HG02852 (cell line): Measurements from ENCODE around the gene CCDC81.
"Not testable (repeated sequence)": the region's sequence is repeated elsewhere in the genome, so short reads cannot be mapped to it uniquely, and the experiment has no call there.

Experiments used
- ATAC-seq: cut with Tn5 transposase; IDR thresholded peaks from one replicate; pipeline ENCODE4 v1.9.1; 2021; ENCODE audit warnings: mild to moderate bottlenecking, moderate library complexity; ENCODE audit not compliant: unreplicated experiment

The CCDC81 gene

DNA sequence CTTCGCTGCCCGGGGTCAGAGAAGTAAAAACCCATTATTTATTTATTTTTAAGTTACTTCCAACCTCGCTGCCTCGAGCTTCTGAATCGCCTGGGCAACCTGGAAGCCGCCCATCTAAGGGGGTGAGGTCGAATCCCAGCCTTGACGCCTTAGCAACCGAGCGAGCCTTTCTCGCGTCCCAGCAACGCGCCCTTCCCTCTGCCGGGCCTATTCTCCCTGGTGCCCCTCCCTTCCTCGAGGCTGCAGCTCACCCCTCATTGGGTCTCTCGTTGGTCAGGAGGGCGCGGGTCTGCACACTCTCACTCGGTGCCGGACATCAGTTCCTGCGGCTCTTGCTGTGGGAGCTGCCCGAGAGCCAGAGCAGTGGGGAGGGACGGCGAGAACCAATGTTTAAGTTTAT is at the start of gene CCDC81:
TSS of gene CCDC81 (plus strand) at position 302 of the 400 bp plus-strand sequence. CDS start 277 bp downstream, outside the sequence.
- ATAC-seq = no peak

DNA sequence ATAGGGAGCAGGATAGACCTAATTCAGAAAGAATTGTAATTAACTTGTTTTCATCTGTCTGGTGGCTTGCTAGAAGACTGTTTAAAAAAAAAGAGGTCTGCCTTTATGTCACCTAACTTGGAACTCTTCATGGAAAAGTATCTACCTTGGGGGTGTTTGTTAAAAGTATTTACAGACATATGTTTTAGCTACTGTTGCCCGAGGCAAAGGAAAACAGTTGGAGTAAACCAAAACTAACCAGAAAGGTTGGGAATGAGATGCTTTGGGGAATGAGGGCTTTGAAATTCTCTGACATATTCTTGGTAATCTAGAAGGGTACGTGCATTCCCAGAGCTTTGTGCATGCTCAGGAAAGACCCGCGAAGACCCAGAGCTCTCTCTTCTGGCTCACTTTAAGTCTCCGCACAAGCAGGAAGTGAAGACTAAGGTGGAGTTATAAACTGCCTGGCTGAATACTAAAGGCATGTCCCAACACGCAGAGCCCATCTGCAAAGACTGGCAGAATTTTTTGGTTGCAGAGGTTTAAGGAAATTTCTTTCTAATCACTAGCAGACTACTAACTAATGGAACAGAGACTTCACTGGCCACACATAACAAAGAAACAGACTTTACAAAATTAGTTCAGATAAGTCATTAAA is 39.4 kb upstream of the CCDC81 start:
- no peak for ATAC-seq

DNA sequence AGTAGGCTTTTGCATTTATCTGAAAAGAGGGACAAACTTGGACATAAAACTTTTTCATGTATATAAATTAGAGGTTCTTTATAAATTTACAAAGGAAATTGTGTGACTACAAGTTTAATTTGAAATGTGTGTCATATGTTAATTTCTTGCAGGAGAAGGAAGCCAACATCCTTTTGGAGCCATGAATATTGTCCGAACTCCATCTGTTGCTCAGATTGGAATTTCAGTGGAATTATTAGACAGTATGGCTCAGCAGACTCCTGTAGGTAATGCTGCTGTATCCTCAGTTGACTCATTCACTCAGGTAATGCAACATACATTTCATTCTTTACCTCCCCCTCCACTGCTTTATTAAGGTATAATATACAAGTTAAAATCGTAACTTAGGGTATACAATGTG is 37.5 kb upstream of the CCDC81 start:
- ATAC-seq = no peak

DNA sequence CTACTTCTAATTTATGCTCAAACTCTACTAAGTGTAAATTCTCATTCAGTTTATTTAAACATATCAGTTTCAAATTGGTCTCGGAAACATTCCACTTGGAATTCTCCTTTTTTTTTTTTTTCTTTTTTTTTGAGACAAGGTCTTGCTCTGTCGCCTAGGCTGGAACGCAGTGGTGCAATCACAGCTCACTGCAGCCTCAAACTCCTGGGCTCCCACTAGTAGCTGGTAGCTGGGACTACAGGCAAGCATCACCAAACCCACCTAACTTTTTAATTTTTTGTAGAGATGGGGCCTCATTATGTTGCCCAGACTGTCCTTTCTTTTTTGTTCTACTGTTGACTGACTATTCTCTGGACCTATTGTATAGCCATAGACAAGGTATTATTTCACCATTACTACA is 33.3 kb upstream of the CCDC81 start:
- ATAC-seq = no peak

DNA sequence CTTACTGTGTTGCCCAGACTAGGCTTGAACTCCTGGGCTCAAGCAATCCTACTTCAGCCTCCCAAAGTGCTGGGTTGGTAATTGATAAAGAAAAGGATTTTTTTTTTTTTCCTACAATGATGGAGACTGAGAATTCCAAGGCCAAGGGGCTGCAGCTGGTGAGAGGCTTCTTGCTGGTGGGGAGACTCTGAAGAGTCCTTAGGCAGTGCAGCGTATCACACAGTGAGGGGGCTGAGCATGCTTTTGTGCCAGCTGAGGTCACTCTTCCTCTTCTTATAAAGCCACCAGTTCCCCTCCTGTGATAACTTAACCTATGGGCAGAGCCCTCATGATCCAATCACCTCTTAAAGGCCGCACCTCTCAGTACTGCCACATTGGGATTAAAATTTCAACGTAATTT is 28.2 kb upstream of the CCDC81 start:
- ATAC-seq = no peak

DNA sequence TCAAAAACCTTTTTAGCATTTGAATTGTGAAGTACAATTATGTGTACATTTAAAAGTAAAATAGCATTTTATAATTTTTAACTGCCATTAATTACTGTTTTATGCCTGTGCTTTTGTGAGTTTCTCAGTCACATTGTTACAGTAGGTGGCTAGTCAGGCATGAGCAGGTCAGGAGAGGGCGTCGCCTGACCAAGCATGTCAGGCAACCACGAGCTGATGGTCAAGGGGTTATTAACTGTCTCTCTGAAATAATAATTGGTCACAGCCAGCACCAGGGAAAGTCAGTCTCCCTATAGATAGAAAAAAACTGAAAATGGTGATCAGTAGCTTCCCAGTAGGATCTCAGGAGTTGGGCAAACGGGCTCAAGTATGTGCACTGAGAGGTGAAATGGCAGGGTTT is 19.4 kb upstream of the CCDC81 start:
- ATAC-seq = no peak

DNA sequence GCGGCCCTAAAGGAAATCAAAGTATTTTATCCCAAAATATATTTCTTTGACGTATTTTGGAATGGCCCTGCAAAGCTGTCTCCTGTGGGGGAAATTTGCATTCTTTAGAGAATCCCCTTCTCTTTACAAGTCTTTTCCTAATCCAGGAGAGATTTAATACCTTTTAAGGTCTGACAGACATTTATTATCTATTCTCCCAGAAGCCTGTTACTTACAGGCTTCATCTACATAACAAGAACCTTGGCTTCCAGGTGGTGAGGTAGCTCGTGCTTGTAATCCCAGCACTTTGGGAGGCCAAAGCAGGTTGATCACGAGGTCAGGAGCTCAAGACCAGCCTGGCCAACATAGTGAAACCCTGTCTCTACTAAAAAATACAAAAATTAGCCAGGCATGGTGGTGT is 17.3 kb upstream of the CCDC81 start:
- ATAC-seq = not testable (repeated sequence)

DNA sequence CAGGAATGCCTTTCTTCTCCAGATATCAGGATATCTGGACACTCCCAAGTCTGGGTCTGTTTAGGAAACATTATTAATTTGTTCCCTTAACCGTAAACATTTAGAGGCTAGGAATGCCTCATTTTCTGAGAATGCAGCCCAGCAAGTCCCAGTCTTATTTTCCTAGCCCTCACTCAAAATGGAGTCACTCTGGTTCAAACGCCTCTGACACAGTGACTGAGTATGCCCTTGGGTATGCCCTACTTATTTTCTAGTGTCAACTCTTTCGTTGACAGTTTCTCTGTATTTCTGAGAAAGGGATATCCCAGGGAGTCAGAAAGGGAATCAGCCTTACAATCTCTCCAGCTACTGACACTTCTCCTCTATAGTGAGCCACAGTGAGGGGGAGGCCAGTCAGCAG is 16.0 kb upstream of the CCDC81 start:
- ATAC-seq = no peak

DNA sequence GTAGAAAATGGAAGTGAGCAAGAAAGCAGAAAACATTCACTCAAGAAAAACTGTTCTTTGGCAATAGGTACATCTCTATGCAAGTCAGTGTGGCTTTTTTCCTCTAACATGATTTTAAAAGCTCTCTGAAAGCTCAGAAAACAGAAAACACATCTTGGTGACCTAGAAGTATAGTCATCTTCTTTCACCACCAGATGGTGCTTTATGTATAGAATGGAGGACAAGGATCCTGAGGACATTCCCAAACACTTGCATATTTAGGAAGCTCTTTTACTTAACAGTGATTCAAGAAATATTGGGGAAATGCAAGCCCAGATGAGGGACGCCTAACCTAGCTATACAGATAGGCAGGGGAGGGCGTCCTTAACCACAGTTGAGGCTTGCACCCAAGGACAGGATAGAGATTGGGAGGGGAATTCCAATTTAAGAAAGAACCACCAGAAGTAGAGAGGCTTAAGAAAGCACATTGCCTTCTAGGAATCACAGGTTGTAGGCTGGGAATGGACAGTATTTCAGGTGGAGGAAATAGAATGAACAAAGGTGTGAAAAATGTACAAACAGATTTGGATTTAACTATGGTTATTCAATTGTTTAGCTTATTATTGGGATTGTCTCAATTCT is 13.8 kb upstream of the CCDC81 start:
- ATAC-seq = no peak

DNA sequence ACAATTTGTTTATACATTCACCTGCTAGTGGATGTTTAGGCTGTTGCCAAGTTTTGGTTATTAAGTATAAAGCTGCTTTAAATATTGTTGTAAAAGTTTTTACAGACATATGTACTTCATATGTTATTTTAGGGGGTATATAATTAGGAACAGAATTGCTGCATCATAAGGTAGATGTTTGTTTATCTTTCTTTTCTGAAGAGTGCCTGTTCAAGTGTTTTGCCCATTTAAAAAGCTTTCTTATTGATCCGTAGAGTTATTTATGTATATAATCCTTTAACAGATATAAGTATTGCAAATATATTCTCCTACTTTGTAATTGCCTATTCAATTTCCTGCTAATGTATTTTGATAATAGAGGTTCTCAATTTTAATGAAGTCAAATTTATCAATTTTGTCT is 11.3 kb upstream of the CCDC81 start:
- ATAC-seq = no peak

DNA sequence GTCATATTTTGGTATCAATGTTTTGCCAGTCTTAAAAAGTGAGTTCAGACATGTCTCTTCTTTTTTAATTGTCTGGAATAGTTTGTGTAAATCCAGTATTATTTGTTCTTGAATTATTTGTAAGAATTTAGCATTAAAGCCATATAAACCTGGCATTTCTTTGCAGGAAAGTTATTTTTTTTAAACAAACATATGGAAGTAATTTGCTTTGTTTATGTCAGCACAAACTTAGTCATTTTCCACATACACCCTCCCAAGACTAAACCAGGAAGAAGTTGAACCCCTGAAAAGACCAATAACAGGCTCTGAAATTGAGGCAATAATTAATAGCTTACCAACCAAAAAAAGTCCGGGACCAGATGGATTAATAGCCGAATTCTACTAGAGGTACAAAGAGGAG is 9.1 kb upstream of the CCDC81 start:
- ATAC-seq = no peak

DNA sequence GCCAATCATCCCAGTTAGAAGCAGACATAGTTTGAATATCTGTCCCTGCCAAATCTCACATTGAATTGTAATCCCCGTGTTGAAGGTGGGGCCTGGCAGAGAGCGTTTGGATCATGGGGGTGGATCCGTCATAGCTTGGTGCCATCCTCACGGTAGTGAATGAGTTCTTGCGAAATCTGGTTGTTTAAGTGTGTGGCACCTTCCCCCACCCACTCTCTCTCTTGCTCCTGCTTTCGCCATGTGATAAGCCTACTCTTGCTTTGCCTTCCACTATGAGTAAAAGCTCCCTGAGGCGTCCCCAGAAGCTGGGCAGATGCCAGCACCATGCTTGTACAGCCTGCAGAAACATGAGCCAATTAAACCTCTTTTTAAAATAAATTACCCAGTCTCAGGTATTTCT is 5.0 kb upstream of the CCDC81 start:
- no peak for ATAC-seq

DNA sequence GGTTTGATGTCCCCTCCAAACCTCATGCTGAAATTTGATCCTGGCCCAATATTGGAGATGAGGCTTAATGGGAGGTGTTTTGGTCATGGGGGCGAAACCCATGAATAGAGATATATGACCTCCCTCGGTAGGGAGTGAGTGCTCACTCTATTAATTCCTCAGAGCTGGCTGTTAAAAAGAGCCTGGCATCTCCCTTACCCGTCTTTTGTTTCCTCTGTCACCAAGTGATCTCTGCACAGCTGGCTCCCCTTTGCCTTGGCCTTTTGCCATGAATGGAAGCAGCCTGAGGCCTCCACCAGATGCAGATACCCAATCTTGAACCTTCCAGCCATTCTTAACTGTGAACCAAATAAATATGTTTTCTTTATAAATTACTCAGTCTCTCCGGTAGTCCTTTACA is 4.5 kb upstream of the CCDC81 start:
- no peak for ATAC-seq

DNA sequence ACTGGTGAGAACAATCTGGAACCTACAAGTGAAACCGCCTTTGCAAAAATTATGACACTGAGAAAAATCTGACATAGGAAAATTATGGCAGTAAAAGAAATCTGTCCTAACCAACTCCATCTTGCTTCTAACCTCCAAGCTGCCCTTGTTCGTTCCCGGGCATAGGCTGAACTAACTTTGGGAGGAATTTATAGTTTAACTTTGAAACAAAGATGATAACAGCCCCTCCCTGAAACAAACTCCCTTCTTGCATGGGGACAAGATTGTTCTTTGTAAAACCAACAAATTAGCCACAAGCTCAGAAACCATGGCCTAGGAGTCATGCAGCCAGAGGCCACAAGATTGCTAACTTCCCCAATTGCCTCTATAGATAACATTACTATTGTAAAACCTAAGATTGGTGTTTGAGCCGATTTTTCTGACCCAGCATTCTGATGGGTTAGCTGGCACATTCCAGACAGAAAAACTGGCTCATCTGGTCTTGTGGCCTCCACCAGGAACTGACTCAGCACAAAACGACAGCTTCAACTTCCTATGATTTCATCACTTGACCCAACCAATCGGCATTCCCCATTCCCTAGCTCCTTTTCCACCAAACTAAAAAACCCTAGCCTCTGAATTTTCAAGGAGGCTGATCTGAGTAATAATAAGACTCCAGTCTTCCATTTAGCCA is 3.6 kb upstream of the CCDC81 start:
- ATAC-seq = no peak

DNA sequence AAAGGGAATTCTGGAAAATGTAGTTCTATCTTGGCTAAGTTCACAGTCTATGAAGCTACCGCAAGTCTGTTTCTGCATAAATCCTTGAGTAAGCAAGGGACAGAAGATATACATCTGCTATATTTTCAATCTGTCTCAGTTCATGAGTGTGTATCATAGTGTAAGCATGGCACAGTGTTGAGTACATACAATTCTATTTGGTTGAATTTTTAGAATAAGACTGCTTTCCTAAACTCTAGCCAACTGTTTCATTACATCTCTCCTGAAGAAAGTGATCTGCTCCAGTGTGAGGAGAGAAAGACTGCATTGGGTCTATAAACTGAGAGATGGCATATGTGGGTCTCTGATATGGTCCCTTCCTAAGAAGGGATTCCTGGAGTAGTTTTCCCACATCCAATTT is 2.6 kb upstream of the CCDC81 start:
- no peak for ATAC-seq

DNA sequence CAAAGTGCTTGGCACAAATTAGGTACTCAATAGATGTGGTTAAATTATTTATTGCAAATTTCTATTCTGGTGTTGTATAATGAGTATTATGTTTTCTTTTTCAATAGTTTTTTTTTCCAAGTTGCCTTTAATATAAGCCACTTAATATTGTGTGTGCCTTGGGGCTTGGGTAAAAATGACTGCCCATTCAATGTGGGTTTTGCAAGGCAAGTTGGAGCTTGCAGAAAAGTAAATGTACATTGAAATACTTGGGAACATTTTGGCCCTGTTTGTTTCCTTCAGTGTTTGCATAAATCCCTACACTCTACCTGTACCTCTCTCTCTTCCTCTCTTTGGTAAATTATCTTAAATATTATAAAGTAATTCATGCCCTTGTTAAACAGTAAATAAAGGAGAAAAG is 2.1 kb upstream of the CCDC81 start:
- no peak for ATAC-seq

DNA sequence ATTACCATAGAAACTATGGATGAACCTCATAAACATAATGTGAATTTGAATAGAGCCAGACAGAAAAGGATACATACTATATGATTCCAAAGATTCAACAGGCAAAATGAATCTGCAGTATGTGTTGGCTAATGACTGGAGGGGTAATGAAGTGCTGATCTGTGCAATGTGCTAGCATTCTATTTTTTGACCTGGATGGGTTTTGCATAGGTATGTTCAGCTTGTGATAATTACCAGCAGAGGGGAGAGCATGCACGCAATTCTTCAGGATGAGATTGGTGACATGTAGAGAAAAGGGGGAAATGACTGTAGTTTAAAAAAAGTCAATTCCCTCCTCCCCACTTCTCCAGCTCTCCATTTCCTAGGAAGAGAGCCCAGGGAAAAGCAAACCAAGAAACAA is 618 bp upstream of the CCDC81 start:
- ATAC-seq = no peak

DNA sequence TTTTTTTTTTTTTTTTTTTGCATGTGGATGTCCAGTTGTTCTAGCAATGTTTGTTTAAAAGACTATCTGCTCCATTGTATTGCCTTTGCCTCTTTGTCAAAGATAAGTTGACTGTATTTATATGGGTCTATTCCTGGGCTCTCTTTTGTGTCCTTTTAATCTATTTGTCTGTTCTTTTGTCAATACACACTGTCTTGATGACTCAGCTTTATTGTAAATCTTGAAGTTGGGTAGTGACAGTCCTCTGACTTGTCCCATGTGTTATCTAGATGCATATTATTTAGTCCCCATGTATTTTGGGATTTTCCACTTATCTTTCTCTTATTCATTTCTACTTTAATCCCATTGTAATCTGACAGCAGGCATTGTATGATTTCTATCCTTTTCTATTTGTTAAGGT is 3.3 kb downstream of the CCDC81 start:
- ATAC-seq = no peak

DNA sequence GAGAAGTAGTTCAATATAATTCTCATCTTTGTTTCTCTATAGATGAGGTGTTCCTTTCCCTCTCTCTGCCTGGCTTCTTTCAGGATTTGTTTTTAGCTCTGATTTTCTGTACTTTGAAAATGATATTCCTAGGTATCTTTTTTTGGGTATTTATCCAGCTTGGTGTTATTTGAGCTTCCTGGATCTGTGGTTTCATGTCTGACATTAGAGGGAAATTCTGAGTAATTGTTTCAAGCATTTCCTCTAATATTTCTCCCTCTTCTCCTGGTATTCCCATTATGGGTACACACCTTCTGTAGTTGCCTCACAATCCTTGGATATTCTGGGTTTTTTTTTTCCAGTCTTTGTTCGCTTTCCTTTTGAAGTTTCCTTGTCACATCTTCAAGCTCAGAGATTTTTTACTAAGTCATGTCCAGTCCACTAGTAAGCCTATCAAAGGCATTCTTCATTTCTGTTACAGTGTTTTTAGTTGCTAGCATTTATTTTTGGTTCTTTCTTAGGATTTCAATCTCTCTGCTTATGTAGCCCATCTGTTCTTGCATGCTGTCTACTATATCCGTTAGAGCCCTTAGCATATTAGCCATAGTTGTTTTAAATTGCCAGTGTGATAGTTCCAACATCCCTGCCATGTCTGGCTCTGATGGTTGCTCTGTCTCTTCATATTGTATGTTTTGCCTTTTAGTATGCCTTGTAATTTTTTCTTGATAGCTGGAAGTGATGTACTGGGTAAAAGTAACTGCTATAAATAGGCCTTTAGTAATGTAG is 5.8 kb downstream of the CCDC81 start:
- no peak for ATAC-seq

DNA sequence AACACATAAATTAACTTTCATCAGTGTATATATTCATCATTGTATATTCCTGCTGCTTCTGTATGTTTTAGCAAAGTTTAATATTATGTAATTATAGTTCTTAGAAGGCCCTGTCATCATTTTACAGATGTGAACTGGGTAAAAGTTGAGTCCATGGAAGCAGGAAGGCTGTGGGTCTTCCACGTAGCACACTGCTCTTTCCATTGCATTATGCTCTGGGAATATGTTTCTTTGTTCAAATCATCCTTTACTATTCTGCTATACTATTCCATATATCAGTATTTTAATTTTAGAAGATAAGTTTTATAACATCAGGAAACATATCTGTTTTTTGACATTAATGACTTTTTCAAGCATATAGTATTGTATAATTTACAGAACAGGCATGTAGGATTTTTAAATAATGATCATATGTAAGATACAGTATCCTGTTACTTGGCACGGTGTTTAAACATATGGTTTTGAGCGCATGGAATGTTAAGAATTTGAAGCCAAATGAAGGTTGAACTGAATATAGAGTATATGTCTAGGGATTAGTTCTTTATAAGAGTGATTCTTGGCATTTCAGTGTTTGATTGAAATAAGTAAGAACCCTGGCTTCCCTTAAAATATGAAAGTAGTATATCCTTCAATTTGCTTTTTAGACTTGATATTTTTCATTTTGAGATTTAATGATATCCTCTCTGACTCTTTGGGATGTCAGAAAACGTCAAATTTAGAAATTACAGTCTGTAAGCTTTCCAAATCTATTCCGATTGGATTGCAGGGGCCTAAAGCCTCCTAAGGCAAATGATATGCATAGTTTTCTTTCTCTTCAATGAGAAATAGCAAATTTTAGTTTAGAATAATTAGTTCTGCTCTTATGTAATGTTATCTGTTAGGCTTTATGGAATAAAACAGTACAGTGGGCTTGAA is 8.6 kb downstream of the CCDC81 start:
- no peak for ATAC-seq

DNA sequence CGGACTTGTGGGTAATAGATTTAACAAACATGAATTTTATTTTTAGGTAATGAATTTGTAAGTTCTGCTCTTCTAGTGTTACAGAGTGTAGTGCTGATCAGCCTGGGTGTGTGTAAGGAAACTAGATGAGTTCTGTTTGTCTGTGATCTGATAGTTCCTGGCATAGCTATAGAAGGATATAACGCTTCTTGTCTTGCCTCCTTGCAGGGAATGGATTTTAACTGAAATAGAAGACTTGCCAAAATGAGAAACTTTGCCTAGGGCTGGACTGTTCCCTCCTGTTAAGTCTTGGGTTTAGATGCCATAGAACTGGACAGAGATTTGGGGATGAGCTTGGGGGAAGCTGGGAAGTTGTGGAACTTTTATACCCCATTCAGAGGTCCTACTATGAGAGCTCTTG is 11.6 kb downstream of the CCDC81 start:
- ATAC-seq = no peak
